ENCODE data around the gene AKAP13.

- TF ChIP-seq, protein P1, sequence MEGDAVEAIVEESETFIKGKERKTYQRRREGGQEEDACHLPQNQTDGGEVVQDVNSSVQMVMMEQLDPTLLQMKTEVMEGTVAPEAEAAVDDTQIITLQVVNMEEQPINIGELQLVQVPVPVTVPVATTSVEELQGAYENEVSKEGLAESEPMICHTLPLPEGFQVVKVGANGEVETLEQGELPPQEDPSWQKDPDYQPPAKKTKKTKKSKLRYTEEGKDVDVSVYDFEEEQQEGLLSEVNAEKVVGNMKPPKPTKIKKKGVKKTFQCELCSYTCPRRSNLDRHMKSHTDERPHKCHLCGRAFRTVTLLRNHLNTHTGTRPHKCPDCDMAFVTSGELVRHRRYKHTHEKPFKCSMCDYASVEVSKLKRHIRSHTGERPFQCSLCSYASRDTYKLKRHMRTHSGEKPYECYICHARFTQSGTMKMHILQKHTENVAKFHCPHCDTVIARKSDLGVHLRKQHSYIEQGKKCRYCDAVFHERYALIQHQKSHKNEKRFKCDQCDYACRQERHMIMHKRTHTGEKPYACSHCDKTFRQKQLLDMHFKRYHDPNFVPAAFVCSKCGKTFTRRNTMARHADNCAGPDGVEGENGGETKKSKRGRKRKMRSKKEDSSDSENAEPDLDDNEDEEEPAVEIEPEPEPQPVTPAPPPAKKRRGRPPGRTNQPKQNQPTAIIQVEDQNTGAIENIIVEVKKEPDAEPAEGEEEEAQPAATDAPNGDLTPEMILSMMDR (IDR thresholded peaks at IDR 0.05; ENCODE audit: low read depth, low read length) = no peak
- TF ChIP-seq EZH2phosphoT487 (IDR thresholded peaks at IDR 0.05; ENCODE audit: low read depth) = no peak
These were observed 108.6 kb downstream of the AKAP13 start for GRCh38 chr15:85488997-85489396.

Measured in OCI-LY3 (cell line).